ENCODE results near the gene PLAU.

GRCh38 chr10:73937333-73938043 is 26.6 kb downstream of the PLAU start:
- TF ChIP-seq CTCF (IDR thresholded peaks at IDR 0.05) (no peak), POLR2AphosphoS5 (IDR thresholded peaks at IDR 0.05) (no peak), POLR2A (IDR thresholded peaks at IDR 0.05) (no peak), EP300 (IDR thresholded peaks at IDR 0.05) (no peak)

Measured in stomach (tissue), 4 donors.